ENCODE data around the gene CD53. TPM values are rescaled to one million over a fixed set of nuclear protein-coding genes. Genes with fewer than 3 reads are reported as not detected.
"Not testable (repeated sequence)": the region's sequence is repeated elsewhere in the genome, so short reads cannot be mapped to it uniquely, and the experiment has no call there.

The CD53 gene
- total RNA-seq, 1 experiment from 2014 or later = 0.49 TPM

- no peaks in the 10 kb centered on the region for H3K4me1 ChIP-seq (ENCODE audit: control insufficient read depth, insufficient read depth, low read length)
- no peak overlapping the region for H3K4me3 ChIP-seq (ENCODE audit: low read depth in 2 of 2, low read length in 2 of 2)
- DNase-seq (ENCODE audit: low read depth, low spot score) = peak; percentile 32
- H3K9me3 ChIP-seq (ENCODE audit: control insufficient read depth, insufficient read depth, low read depth, low read length) = no peaks in the 10 kb centered on the region
- no peaks in the 10 kb centered on the region for H3K36me3 ChIP-seq (ENCODE audit: control insufficient read depth, insufficient read depth, low read length)
- no TSS peak for BruUV-seq (replicated peaks)
- no peaks in the 10 kb centered on the region for H3K27me3 ChIP-seq (ENCODE audit: control insufficient read depth, insufficient read depth, low read length)
- peak; percentile 78 for TF ChIP-seq CTCF (IDR thresholded peaks at IDR 0.05)
- TF ChIP-seq TCF7L2 (IDR thresholded peaks at IDR 0.05; ENCODE audit: low read depth, low read length) = no peak
- no peak overlapping the region for H3K27ac ChIP-seq (ENCODE audit: low read length)
- peak; percentile 63; the same call in 1 of the 2 replicates for ATAC-seq
- intact Hi-C loops (cut with micrococcal nuclease; ENCODE audit: unreplicated experiment) (no loop called here), in situ Hi-C loops (cut with HindIII; ENCODE audit: low pct_unique_long_range_greater_than_20kb, low sequenced_read_pairs) (no loop called here)
- POLR2A ChIA-PET = no interaction called here
- CTCF ChIA-PET = no interaction called here
Measured at GRCh38 chr1:110829955-110830553, 42.9 kb upstream of the CD53 start.

GRCh38 chr1:110833779-110834178 lies 39.2 kb upstream of the CD53 start:
- CTCF ChIA-PET; H3K36me3 ChIP-seq (ENCODE audit: control insufficient read depth, insufficient read depth, low read length); H3K27me3 ChIP-seq (ENCODE audit: control insufficient read depth, insufficient read depth, low read length); H3K9me3 ChIP-seq (ENCODE audit: control insufficient read depth, insufficient read depth, low read depth, low read length); intact Hi-C loops (cut with micrococcal nuclease; ENCODE audit: unreplicated experiment); ATAC-seq; H3K4me3 ChIP-seq (ENCODE audit: low read depth in 2 of 2, low read length in 2 of 2); H3K27ac ChIP-seq (ENCODE audit: low read length); H3K4me1 ChIP-seq (ENCODE audit: control insufficient read depth, insufficient read depth, low read length); DNase-seq (ENCODE audit: low read depth, low spot score); BruUV-seq (replicated peaks); in situ Hi-C loops (cut with HindIII; ENCODE audit: low pct_unique_long_range_greater_than_20kb, low sequenced_read_pairs); POLR2A ChIA-PET: not testable (repeated sequence)

- TF ChIP-seq SIN3A (IDR thresholded peaks at IDR 0.05; ENCODE audit: borderline replicate concordance, insufficient read depth, low read depth, low read length) (no peak), POLR2AphosphoS5 (IDR thresholded peaks at IDR 0.05; ENCODE audit: low read depth, low read length) (no peak), TCF7L2 (IDR thresholded peaks at IDR 0.05; ENCODE audit: low read depth, low read length) (no peak), CTCF (IDR thresholded peaks at IDR 0.05) (no peak)
- TF ChIP-seq, protein P1, sequence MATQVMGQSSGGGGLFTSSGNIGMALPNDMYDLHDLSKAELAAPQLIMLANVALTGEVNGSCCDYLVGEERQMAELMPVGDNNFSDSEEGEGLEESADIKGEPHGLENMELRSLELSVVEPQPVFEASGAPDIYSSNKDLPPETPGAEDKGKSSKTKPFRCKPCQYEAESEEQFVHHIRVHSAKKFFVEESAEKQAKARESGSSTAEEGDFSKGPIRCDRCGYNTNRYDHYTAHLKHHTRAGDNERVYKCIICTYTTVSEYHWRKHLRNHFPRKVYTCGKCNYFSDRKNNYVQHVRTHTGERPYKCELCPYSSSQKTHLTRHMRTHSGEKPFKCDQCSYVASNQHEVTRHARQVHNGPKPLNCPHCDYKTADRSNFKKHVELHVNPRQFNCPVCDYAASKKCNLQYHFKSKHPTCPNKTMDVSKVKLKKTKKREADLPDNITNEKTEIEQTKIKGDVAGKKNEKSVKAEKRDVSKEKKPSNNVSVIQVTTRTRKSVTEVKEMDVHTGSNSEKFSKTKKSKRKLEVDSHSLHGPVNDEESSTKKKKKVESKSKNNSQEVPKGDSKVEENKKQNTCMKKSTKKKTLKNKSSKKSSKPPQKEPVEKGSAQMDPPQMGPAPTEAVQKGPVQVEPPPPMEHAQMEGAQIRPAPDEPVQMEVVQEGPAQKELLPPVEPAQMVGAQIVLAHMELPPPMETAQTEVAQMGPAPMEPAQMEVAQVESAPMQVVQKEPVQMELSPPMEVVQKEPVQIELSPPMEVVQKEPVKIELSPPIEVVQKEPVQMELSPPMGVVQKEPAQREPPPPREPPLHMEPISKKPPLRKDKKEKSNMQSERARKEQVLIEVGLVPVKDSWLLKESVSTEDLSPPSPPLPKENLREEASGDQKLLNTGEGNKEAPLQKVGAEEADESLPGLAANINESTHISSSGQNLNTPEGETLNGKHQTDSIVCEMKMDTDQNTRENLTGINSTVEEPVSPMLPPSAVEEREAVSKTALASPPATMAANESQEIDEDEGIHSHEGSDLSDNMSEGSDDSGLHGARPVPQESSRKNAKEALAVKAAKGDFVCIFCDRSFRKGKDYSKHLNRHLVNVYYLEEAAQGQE (IDR thresholded peaks at IDR 0.05; ENCODE audit: insufficient read depth in 1 of 2, low read depth in 2 of 2, low read length in 1 of 2) = no peak
- in situ Hi-C loops (cut with HindIII; ENCODE audit: low pct_unique_long_range_greater_than_20kb, low sequenced_read_pairs) (no loop called here), intact Hi-C loops (cut with micrococcal nuclease; ENCODE audit: unreplicated experiment) (no loop called here)
- DNase-seq (ENCODE audit: low read depth, low spot score) = no peak
- ChIA-PET CTCF (no interaction called here), POLR2A (no interaction called here)
- no TSS peak for BruUV-seq (replicated peaks)
- H3K36me3 ChIP-seq (ENCODE audit: control insufficient read depth, insufficient read depth, low read length) = no peaks in the 10 kb centered on the region
- H3K9me3 ChIP-seq (ENCODE audit: control insufficient read depth, insufficient read depth, low read depth, low read length) = no peaks in the 10 kb centered on the region
- H3K4me1 ChIP-seq (ENCODE audit: control insufficient read depth, insufficient read depth, low read length) = no peaks in the 10 kb centered on the region
- H3K4me3 ChIP-seq (ENCODE audit: low read depth in 2 of 2, low read length in 2 of 2) = no peak overlapping the region
- H3K27me3 ChIP-seq (ENCODE audit: control insufficient read depth, insufficient read depth, low read length) = 0 out of 2 replicates have a peak, but pooled peaks cover 2% of the 10 kb centered on the region
- ATAC-seq = no peak
- H3K27ac ChIP-seq (ENCODE audit: low read length) = no peak overlapping the region
Measured at GRCh38 chr1:110846861-110847260, 26.1 kb upstream of the CD53 start.
